Esophagus muscularis mucosa (tissue), 4 donors: ENCODE data around the gene SLC29A3. TPM values are rescaled to one million over a fixed set of nuclear protein-coding genes. Genes with fewer than 3 reads are reported as not detected.

ENCODE experiments used
- DNase-seq: peaks from one replicate; pipeline ENCODE4 v3.0.0-alpha.2; 2017; ENCODE audit errors: extremely low spot score
- H3K27ac ChIP-seq, 4 donors: fragments of 200-600 bp; sonication (generic); replicated peaks in 1 of 4; 1 replicate in 3 of 4; 2 replicates in 1 of 4; pipeline ENCODE4 v1.5.1; 2016 to 2019; ENCODE audit warnings: mild to moderate bottlenecking in 1 of 4
- H3K27me3 ChIP-seq, 4 donors: fragments of 200-600 bp; sonication (generic); one replicate each; pipeline versions ENCODE4 v1.5.1 to v1.6.0; 2016 to 2019
- H3K36me3 ChIP-seq, 4 donors: fragments of 200-600 bp; sonication (generic); one replicate each; pipeline ENCODE4 v1.5.1; 2016 to 2019
- H3K4me1 ChIP-seq, 4 donors: fragments of 200-600 bp; sonication (generic); one replicate each; pipeline ENCODE4 v1.5.1; 2016 to 2019
- H3K4me3 ChIP-seq, 4 donors: fragments of 200-600 bp; sonication (generic); 1 replicate in 2 of 4; 2 replicates in 2 of 4; pipeline ENCODE4 v1.5.1; 2016 to 2019; ENCODE audit warnings: mild to moderate bottlenecking in 4 of 4, moderate library complexity in 1 of 4
- H3K9me3 ChIP-seq, 4 donors: fragments of 200-600 bp; sonication (generic); 1 replicate in 3 of 4; 2 replicates in 1 of 4; pipeline ENCODE4 v1.5.1; 2016 to 2019
- EP300 ChIP-seq: sonication (generic); formaldehyde crosslinking; IDR thresholded peaks from one replicate; pipeline ENCODE4 v1.6.1; 2017; ENCODE audit warnings: antibody characterized with exemption
- POLR2A ChIP-seq: fragments of 450-650 bp; IDR thresholded peaks from one replicate; pipeline ENCODE4 v1.6.1; 2017; ENCODE audit warnings: antibody characterized with exemption, moderate library complexity, mild to moderate bottlenecking, low read depth
- POLR2AphosphoS5 ChIP-seq, 2 donors: sonication (generic); formaldehyde crosslinking; IDR thresholded peaks; one replicate each; pipeline ENCODE4 v1.6.1; 2017; ENCODE audit warnings: antibody characterized with exemption in 2 of 2
- WGBS: methylation state at CpG from one replicate; pipeline ENCODE4 v1.1.5; 2018; 5-methylcytosine and 5-hydroxymethylcytosine counted together
- intact Hi-C: fragments of 100-400 bp; cut with DNase I; formaldehyde crosslinking; loops from one replicate; pipeline ENCODE4 v1.15.1; 2023
- total RNA-seq, 4 donors: library from RNA; depleted of rRNA; stranded (reverse); fragments of >200 nt; gene quantifications; one replicate each; pipeline versions ENCODE4 v1.1.0 to v1.2.1, GENCODE V29; 2016
- TF ChIP-seq, protein P1 (sequence below), 3 experiments: fragments of 200-600 bp in 2 of 3; fragments of 450-650 bp in 1 of 3; sonication (generic) in 2 of 3; IDR thresholded peaks; one replicate each; pipeline ENCODE4 v1.5.1; 2017 to 2019; ENCODE audit warnings: antibody characterized with exemption in 3 of 3, mild to moderate bottlenecking in 2 of 3, moderate library complexity in 1 of 3

The SLC29A3 gene
- total RNA-seq, 4 donors from 2014 or later = 4.0 to 6.9 (median 5.0) TPM

DNA sequence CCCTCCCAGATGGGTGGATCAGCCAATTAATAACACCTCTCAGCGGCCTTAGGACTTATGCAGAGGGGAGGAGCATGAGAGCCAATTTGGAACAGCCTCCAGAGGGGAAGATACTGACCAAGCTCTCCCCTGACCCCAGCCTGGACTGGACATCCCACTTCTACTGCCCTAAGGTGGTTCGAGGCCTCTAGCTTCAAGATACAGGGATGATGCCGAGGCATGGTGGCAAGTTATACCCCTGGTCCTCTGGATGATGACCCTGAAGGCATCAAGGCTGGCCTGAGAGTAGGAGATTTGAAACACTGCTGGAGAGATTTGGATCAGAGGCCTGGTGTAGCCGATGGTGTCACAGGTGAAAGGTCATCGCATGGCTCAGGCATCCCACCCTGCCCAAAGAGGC, 80.9 kb downstream of the SLC29A3 start:
- 91% methylated on average over 5 of the region's 5 CpGs for WGBS
- DNase-seq = no peak

DNA sequence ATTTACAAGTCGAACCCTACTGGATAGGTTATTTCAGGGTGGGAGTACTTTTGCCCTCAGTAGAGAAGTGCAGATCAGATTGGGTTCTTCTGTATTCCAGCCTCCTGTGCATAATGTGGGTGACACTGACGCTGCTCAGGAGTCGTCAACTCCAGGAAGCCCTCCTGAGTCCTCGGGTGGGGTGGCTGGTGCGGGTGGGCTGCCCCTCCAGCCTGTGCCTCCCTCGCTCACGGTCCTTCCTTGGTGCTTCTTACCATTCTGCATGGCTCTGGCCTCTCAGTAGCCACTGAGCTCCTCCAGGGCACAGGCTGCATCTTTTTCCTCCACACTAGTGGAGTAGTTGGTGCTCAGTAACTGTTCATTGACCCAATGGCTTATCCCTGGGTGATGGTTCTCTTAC, 82.0 kb downstream of the SLC29A3 start:
- TF ChIP-seq POLR2A (no peak), POLR2AphosphoS5 (IDR thresholded peaks at IDR 0.05) (no peak), EP300 (no peak)
- TF ChIP-seq, protein P1, sequence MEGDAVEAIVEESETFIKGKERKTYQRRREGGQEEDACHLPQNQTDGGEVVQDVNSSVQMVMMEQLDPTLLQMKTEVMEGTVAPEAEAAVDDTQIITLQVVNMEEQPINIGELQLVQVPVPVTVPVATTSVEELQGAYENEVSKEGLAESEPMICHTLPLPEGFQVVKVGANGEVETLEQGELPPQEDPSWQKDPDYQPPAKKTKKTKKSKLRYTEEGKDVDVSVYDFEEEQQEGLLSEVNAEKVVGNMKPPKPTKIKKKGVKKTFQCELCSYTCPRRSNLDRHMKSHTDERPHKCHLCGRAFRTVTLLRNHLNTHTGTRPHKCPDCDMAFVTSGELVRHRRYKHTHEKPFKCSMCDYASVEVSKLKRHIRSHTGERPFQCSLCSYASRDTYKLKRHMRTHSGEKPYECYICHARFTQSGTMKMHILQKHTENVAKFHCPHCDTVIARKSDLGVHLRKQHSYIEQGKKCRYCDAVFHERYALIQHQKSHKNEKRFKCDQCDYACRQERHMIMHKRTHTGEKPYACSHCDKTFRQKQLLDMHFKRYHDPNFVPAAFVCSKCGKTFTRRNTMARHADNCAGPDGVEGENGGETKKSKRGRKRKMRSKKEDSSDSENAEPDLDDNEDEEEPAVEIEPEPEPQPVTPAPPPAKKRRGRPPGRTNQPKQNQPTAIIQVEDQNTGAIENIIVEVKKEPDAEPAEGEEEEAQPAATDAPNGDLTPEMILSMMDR (IDR thresholded peaks at IDR 0.05) = no peak
- peaks cover 20 to 31% (median 26%) of the 10 kb centered on the region in 4 donors for H3K4me1 ChIP-seq
- no peaks in the 10 kb centered on the region for H3K36me3 ChIP-seq
- no peak overlapping the region for H3K4me3 ChIP-seq
- H3K9me3 ChIP-seq = no peaks in the 10 kb centered on the region
- intact Hi-C loops = no loop called here
- 91% methylated on average over 6 of the region's 7 CpGs for WGBS
- no peak overlapping the region for H3K27ac ChIP-seq
- no peak for DNase-seq
- H3K27me3 ChIP-seq = peaks cover 0 to 36% (median 0%) of the 10 kb centered on the region in 4 donors

More for the DNA sequence above, 80.9 kb downstream of the SLC29A3 start:
- Histone ChIP-seq H3K27ac (no peak overlapping the region), H3K4me1 (peaks cover 20 to 32% (median 26%) of the 10 kb centered on the region in 4 donors), H3K27me3 (peaks cover 0 to 36% (median 0%) of the 10 kb centered on the region in 4 donors), H3K9me3 (no peaks in the 10 kb centered on the region), H3K4me3 (no peak overlapping the region), H3K36me3 (no peaks in the 10 kb centered on the region)
- no peak for TF ChIP-seq POLR2A
- no peak for TF ChIP-seq EP300
- no peak for TF ChIP-seq POLR2AphosphoS5 (IDR thresholded peaks at IDR 0.05)
- TF ChIP-seq, protein P1 (IDR thresholded peaks at IDR 0.05) = no peak
- intact Hi-C loops = loop anchor here (5.0 kb wide), 3 partner anchors 72 to 412 kb away; partner anchors contain the start of gene SLC29A3

DNA sequence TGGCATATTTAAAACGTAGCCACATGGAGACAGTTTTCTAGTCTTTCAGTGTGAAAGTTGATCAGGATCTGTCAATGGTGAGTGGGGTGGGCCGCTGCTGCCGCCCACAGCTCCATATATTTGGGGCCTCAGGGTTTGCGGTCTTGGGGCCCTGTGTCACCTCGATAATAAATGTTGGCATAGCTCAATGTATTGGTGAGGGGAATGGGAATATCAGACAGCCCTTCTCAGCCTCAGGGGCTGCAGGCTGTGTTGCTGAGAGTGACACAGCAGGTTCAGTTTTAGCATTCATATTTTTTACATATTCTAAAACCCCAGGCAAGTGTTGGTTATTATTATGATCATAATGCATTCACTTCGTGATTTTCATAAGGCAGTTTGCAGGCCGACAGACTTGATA, 82.9 kb downstream of the SLC29A3 start:
- Histone ChIP-seq H3K27ac (no peak overlapping the region), H3K4me3 (no peak overlapping the region), H3K9me3 (no peaks in the 10 kb centered on the region), H3K27me3 (peaks cover 0 to 36% (median 0%) of the 10 kb centered on the region in 4 donors), H3K36me3 (no peaks in the 10 kb centered on the region), H3K4me1 (peaks cover 20 to 36% (median 31%) of the 10 kb centered on the region in 4 donors)
- DNase-seq = no peak
- WGBS = 92% methylated on average over 7 of the region's 7 CpGs
- TF ChIP-seq POLR2AphosphoS5 (IDR thresholded peaks at IDR 0.05) (no peak), POLR2A (no peak), EP300 (no peak)
- TF ChIP-seq, protein P1 (IDR thresholded peaks at IDR 0.05) = no peak
- intact Hi-C loops = no loop called here

DNA sequence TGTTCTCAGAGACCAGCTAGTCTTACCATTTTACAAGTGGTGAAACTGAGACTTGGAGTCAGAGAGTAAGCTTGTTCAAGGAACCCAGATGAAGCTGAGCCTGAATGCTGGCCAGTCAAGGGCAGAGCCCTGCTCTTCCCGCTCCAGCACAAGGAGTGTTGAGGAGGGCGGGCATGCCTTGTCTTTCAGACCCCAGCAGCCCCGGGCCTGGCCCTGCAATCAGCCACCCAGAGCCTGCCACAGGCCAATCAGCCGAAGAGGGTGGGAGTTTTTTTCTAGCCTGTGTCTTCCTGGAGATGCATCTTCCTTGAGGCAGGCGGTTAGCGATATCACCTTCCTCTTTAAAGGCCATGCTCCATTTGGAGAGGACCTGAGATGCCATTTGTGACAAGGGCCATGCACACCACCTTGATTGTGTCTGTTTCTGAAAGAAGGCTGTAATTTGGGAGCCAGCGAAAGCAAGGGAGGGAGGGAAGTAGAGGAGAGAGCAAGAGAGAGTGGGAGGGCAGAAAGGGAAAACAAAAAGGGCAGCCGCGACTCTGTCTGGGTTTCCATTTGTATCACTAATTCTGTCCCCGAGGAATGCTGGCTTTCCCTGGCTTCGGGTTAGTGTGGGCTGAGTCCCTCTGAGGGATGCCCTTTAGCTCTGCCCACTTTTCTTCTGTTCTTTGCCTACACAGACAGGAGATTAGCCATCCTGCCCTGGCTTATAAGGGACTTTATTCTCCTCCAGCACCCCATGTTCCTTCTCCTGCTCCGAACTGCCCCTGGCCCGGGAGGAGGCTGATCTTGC, 85.6 kb downstream of the SLC29A3 start:
- H3K27ac ChIP-seq = no peak overlapping the region
- H3K4me1 ChIP-seq = peaks cover 0 to 15% (median 13%) of the 10 kb centered on the region in 4 donors
- 85% methylated on average over 12 of the region's 13 CpGs for WGBS
- H3K4me3 ChIP-seq = no peak overlapping the region
- intact Hi-C loops = no loop called here
- TF ChIP-seq, protein P1 (IDR thresholded peaks at IDR 0.05) = no peak
- TF ChIP-seq POLR2AphosphoS5 (IDR thresholded peaks at IDR 0.05) (no peak), EP300 (no peak), POLR2A (no peak)
- H3K9me3 ChIP-seq = no peaks in the 10 kb centered on the region
- H3K27me3 ChIP-seq = peaks cover 0 to 16% (median 0%) of the 10 kb centered on the region in 4 donors
- no peak for DNase-seq
- no peaks in the 10 kb centered on the region for H3K36me3 ChIP-seq
